PFSK-1 (cell line): Measurements from ENCODE around the gene MARK3.

Experiments used
- FOXP2 ChIP-seq: optimal IDR thresholded peaks from 2 replicates; pipeline ENCODE3; 2011; ENCODE audit warnings: borderline replicate concordance, control low read depth, inconsistent platforms; ENCODE audit not compliant: insufficient read depth; ENCODE audit errors: extremely low read length, extremely low read depth
- POLR2AphosphoS5 ChIP-seq: IDR thresholded peaks from 2 replicates; pipeline ENCODE4 v1.6.1; 2012; ENCODE audit warnings: low read depth, mild to moderate bottlenecking, control low read depth, low read length, moderate library complexity
- SIN3A ChIP-seq: IDR thresholded peaks from 2 replicates; pipeline ENCODE4 v1.6.1; 2012; ENCODE audit warnings: mild to moderate bottlenecking, low read length, moderate library complexity, borderline replicate concordance; ENCODE audit not compliant: insufficient read depth
- TAF1 ChIP-seq: IDR thresholded peaks from 2 replicates; pipeline ENCODE4 v1.6.1; 2012; ENCODE audit warnings: low read length, control low read depth, borderline replicate concordance; ENCODE audit not compliant: insufficient read depth
- TF ChIP-seq, protein P1 (sequence below), 2 experiments: IDR thresholded peaks; 2 replicates each; pipeline versions ENCODE4 v1.6.1 to v1.8.0; 2011 to 2012; ENCODE audit warnings: low read depth in 2 of 2, low read length in 2 of 2, control low read depth in 1 of 2, inconsistent platforms in 1 of 2, mild to moderate bottlenecking in 1 of 2, moderate library complexity in 1 of 2; ENCODE audit not compliant: insufficient read depth in 1 of 2

The MARK3 gene

GRCh38 chr14:103356024-103356682 is 29.1 kb upstream of the MARK3 start:
- TF ChIP-seq TAF1 = no peak
- no peak for TF ChIP-seq SIN3A
- TF ChIP-seq FOXP2 = no peak
- no peak for TF ChIP-seq POLR2AphosphoS5
- TF ChIP-seq, protein P1, sequence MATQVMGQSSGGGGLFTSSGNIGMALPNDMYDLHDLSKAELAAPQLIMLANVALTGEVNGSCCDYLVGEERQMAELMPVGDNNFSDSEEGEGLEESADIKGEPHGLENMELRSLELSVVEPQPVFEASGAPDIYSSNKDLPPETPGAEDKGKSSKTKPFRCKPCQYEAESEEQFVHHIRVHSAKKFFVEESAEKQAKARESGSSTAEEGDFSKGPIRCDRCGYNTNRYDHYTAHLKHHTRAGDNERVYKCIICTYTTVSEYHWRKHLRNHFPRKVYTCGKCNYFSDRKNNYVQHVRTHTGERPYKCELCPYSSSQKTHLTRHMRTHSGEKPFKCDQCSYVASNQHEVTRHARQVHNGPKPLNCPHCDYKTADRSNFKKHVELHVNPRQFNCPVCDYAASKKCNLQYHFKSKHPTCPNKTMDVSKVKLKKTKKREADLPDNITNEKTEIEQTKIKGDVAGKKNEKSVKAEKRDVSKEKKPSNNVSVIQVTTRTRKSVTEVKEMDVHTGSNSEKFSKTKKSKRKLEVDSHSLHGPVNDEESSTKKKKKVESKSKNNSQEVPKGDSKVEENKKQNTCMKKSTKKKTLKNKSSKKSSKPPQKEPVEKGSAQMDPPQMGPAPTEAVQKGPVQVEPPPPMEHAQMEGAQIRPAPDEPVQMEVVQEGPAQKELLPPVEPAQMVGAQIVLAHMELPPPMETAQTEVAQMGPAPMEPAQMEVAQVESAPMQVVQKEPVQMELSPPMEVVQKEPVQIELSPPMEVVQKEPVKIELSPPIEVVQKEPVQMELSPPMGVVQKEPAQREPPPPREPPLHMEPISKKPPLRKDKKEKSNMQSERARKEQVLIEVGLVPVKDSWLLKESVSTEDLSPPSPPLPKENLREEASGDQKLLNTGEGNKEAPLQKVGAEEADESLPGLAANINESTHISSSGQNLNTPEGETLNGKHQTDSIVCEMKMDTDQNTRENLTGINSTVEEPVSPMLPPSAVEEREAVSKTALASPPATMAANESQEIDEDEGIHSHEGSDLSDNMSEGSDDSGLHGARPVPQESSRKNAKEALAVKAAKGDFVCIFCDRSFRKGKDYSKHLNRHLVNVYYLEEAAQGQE (IDR thresholded peaks at IDR 0.05; ENCODE audit: insufficient read depth in 1 of 2, low read depth in 2 of 2, low read length in 2 of 2) = no peak

DNA sequence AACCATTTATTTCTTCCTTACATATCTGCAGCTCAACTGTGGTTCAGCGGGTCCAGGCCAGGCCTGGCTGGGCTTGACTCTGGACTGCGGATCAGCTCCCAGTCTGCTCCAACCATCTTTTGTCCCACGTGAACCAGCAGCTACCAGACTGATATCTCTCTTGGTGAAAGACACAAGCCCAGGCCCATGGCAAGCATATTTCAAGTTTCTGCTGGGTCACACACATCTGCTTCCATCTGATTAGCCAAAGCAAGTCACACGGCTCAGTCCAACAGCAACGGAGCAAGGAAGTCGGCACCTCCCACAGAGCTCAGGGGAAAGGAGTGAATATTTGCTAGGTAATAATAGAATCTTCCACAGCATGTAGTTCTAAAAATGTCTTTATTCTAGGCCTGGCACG is 24.7 kb upstream of the MARK3 start:
- TF ChIP-seq TAF1 = no peak
- TF ChIP-seq SIN3A = no peak
- TF ChIP-seq POLR2AphosphoS5 = no peak
- TF ChIP-seq FOXP2 = no peak
- TF ChIP-seq, protein P1 (IDR thresholded peaks at IDR 0.05; ENCODE audit: insufficient read depth in 1 of 2, low read depth in 2 of 2, low read length in 2 of 2) = no peak

DNA sequence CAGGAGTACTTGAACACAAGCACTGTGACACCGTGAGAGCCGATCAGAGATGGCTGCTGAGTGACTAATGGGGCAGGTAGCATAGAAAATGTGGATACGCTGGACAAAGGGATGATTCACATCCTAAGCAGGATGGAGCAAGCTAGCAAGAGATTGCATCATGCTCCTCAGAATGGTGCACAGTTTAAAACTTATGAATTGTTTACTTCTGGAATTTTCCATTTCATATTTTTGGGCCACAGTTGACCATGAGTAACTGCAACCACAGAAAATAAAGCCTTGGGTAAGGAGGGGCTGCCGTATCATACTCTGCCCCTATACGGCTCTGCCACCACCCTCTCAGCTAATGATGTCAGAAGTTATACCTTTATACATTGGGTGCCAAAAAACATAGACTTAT is 23.3 kb upstream of the MARK3 start:
- TF ChIP-seq, protein P1 (IDR thresholded peaks at IDR 0.05; ENCODE audit: insufficient read depth in 1 of 2, low read depth in 2 of 2, low read length in 2 of 2) = no peak
- TF ChIP-seq SIN3A (no peak), POLR2AphosphoS5 (no peak)

GRCh38 chr14:103362780-103363179 is 22.4 kb upstream of the MARK3 start:
- TF ChIP-seq FOXP2 (no peak), TAF1 (no peak), POLR2AphosphoS5 (no peak)

- TF ChIP-seq SIN3A (no peak), POLR2AphosphoS5 (no peak), TAF1 (no peak), FOXP2 (no peak)
- TF ChIP-seq, protein P1 (IDR thresholded peaks at IDR 0.05; ENCODE audit: insufficient read depth in 1 of 2, low read depth in 2 of 2, low read length in 2 of 2) = no peak
These were observed 18.5 kb upstream of the MARK3 start for GRCh38 chr14:103366741-103367140.
